HepG2 (cell line): ENCODE data around the gene SGSM1. TPM values are rescaled to one million over a fixed set of nuclear protein-coding genes. Genes with fewer than 3 reads are reported as not detected.

Source experiments
- ATAC-seq: fragments of 200-7000 bp; cut with Tn5 transposase; 3 replicates; pipeline ENCODE4 v1.9.1; 2020; ENCODE audit warnings: mild to moderate bottlenecking, moderate library complexity
- BruUV-seq: library from RNA; stranded (reverse); fragments of 400-500 nt; replicated peaks from 2 replicates; lab custom pipeline; 2021; lab: Mats Ljungman, UMichigan
- CTCF ChIA-PET: fragments of 300-600 bp; formaldehyde crosslinking; extraction: SDS; loops from one replicate; lab custom pipeline; 2021; ENCODE audit warnings: low total read pairs, inconsistent platforms, low intra/inter-chr PET ratio; lab: Yijun Ruan, JAX
- POLR2A ChIA-PET: fragments of 350-600 bp; sonication (Branson Sonifier 250); formaldehyde crosslinking; loops from one replicate; lab custom pipeline; 2020; ENCODE audit warnings: antibody characterized with exemption, inconsistent platforms; lab: Yijun Ruan, JAX
- DNase-seq: peaks from one replicate; pipeline ENCODE4 v3.0.0-alpha.2; 2015; ENCODE audit warnings: low spot score
- FAIRE-seq: peaks from 3 replicates; lab custom pipeline; 2011; peaks lifted over from hg19 to GRCh38; lab: Jason Lieb, UNC
- H2AFZ ChIP-seq: one replicate; pipeline ENCODE4 v1.6.1; 2011; ENCODE audit warnings: low read length, inconsistent platforms
- H3K27ac ChIP-seq: fragments of 300-600 bp; 3 replicates; pipeline ENCODE4 v1.8.0; 2011; ENCODE audit warnings: mixed run types, mild to moderate bottlenecking, mixed read lengths, low read length, inconsistent platforms; ENCODE audit not compliant: insufficient read depth; ENCODE audit errors: extremely low read length
- H3K27me3 ChIP-seq, 2 experiments: fragments of 200-600 bp in 1 of 2; 2 replicates in 1 of 2; 3 replicates in 1 of 2; pipeline versions ENCODE4 v1.6.0 to v1.8.0; 2011; ENCODE audit warnings: low read length in 2 of 2, mild to moderate bottlenecking in 2 of 2, moderate library complexity in 2 of 2, inconsistent platforms in 1 of 2; ENCODE audit not compliant: insufficient read depth in 2 of 2, control insufficient read depth in 1 of 2
- H3K36me3 ChIP-seq, 2 experiments: fragments of 200-600 bp in 1 of 2; replicated peaks in 1 of 2; 2 replicates in 1 of 2; 3 replicates in 1 of 2; pipeline versions ENCODE4 v1.5.1 to v1.8.0; 2011; ENCODE audit warnings: low read length in 2 of 2, inconsistent platforms in 1 of 2; ENCODE audit not compliant: insufficient read depth in 2 of 2, control insufficient read depth in 1 of 2
- H3K4me1 ChIP-seq: 2 replicates; pipeline ENCODE4 v1.5.1; 2012; ENCODE audit warnings: low read length, inconsistent platforms; ENCODE audit not compliant: insufficient read depth
- H3K4me2 ChIP-seq: 2 replicates; pipeline ENCODE4 v1.6.0; 2011; ENCODE audit warnings: low read depth, low read length, inconsistent platforms
- H3K4me3 ChIP-seq, 3 experiments: fragments of 200-600 bp in 1 of 3; sonication (generic), shearing (Covaris generic) in 1 of 3; replicated peaks in 1 of 3; 2 replicates each; pipeline ENCODE4 v1.5.1; 2011 to 2016; ENCODE audit warnings: low read length in 3 of 3, inconsistent platforms in 2 of 3, low read depth in 2 of 3, mild to moderate bottlenecking in 2 of 3, control low read depth in 1 of 3, mixed read lengths in 1 of 3; ENCODE audit not compliant: insufficient read depth in 1 of 3
- H3K79me2 ChIP-seq: one replicate; pipeline ENCODE4 v1.6.1; 2011; ENCODE audit warnings: low read length, inconsistent platforms; ENCODE audit not compliant: insufficient read depth
- H3K9ac ChIP-seq: 2 replicates; pipeline ENCODE4 v1.6.0; 2011; ENCODE audit warnings: mild to moderate bottlenecking, low read depth, low read length, inconsistent platforms; ENCODE audit not compliant: insufficient read depth
- H3K9me3 ChIP-seq: 2 replicates; pipeline ENCODE4 v1.5.1; 2012; ENCODE audit warnings: mild to moderate bottlenecking, low read length
- H4K20me1 ChIP-seq: 2 replicates; pipeline ENCODE4 v1.6.0; 2011; ENCODE audit warnings: inconsistent platforms, mild to moderate bottlenecking, low read length, moderate library complexity; ENCODE audit not compliant: insufficient read depth
- ARNT ChIP-seq: fragments of 450-650 bp; IDR thresholded peaks from 2 replicates; pipeline ENCODE4 v1.6.1; 2017
- CC2D1A ChIP-seq: sonication (generic); formaldehyde crosslinking; IDR thresholded peaks from 2 replicates; pipeline ENCODE4 v1.8.1; 2023; ENCODE audit warnings: mild to moderate bottlenecking, missing genetic modification reagents
- ELK4 ChIP-seq: sonication (generic); formaldehyde crosslinking; IDR thresholded peaks from 2 replicates; pipeline ENCODE4 v1.9.0; 2021; ENCODE audit warnings: missing genetic modification reagents, borderline replicate concordance
- ETV6 ChIP-seq: sonication (generic); formaldehyde crosslinking; conservative IDR thresholded peaks from 2 replicates; pipeline ENCODE4 v1.4.0; 2020; ENCODE audit warnings: missing genetic modification reagents
- FIP1L1 ChIP-seq: fragments of 200-400 bp; formaldehyde crosslinking; IDR thresholded peaks from 2 replicates; pipeline ENCODE4 v1.6.1; 2018; ENCODE audit warnings: low read depth, mild to moderate bottlenecking, low read length, moderate library complexity, borderline replicate concordance; ENCODE audit not compliant: insufficient read depth
- FLYWCH1 ChIP-seq: sonication (generic); formaldehyde crosslinking; IDR thresholded peaks from 2 replicates; pipeline ENCODE4 v1.8.1; 2023; ENCODE audit warnings: mild to moderate bottlenecking, missing genetic modification reagents
- GZF1 ChIP-seq: sonication (generic); formaldehyde crosslinking; IDR thresholded peaks from 2 replicates; pipeline ENCODE4 v1.5.1; 2020; ENCODE audit warnings: mild to moderate bottlenecking, missing genetic modification reagents
- HOXA7 ChIP-seq: sonication (generic); formaldehyde crosslinking; IDR thresholded peaks from 2 replicates; pipeline ENCODE4 v1.8.1; 2022; ENCODE audit warnings: mild to moderate bottlenecking, missing genetic modification reagents, moderate library complexity
- HOXD1 ChIP-seq: sonication (generic); formaldehyde crosslinking; IDR thresholded peaks from 2 replicates; pipeline ENCODE4 v1.5.0; 2020; ENCODE audit warnings: missing genetic modification reagents
- NFKBIZ ChIP-seq: IDR thresholded peaks from 2 replicates; pipeline ENCODE4 v1.6.1; 2018; ENCODE audit warnings: missing genetic modification reagents, missing compliant biosample characterization
- PCBP2 ChIP-seq: fragments of 200-400 bp; formaldehyde crosslinking; optimal IDR thresholded peaks from 2 replicates; pipeline ENCODE3; 2018; ENCODE audit warnings: low read length, low read depth; ENCODE audit not compliant: poor library complexity, severe bottlenecking
- SKI ChIP-seq: fragments of 450-650 bp; IDR thresholded peaks from one replicate; pipeline ENCODE4 v1.6.1; 2018; ENCODE audit warnings: mild to moderate bottlenecking; ENCODE audit not compliant: partially characterized antibody
- TSC22D2 ChIP-seq: sonication (generic); formaldehyde crosslinking; IDR thresholded peaks from 2 replicates; pipeline ENCODE4 v1.5.1; 2020; ENCODE audit warnings: missing genetic modification reagents, mild to moderate bottlenecking, borderline replicate concordance
- XRCC5 ChIP-seq: fragments of 200-400 bp; formaldehyde crosslinking; optimal IDR thresholded peaks from 2 replicates; pipeline ENCODE3; 2017; ENCODE audit warnings: mild to moderate bottlenecking, low read length
- ZBTB3 ChIP-seq: sonication (generic); formaldehyde crosslinking; IDR thresholded peaks from 2 replicates; pipeline ENCODE4 v1.4.0; 2020; ENCODE audit warnings: low read depth, mild to moderate bottlenecking, moderate library complexity, missing genetic modification reagents, borderline replicate concordance
- ZBTB34 ChIP-seq: sonication (generic); formaldehyde crosslinking; IDR thresholded peaks from 2 replicates; pipeline ENCODE4 v1.8.0; 2022; ENCODE audit warnings: mild to moderate bottlenecking, missing genetic modification reagents
- ZNF230 ChIP-seq: sonication (generic); formaldehyde crosslinking; IDR thresholded peaks from 2 replicates; pipeline ENCODE4 v1.4.0; 2020; ENCODE audit warnings: mild to moderate bottlenecking, missing genetic modification reagents
- ZNF468 ChIP-seq: sonication (generic); formaldehyde crosslinking; IDR thresholded peaks from 2 replicates; pipeline ENCODE4 v1.8.0; 2022; ENCODE audit warnings: mild to moderate bottlenecking, moderate library complexity, missing genetic modification reagents
- ZNF768 ChIP-seq: sonication (generic); formaldehyde crosslinking; IDR thresholded peaks from 2 replicates; pipeline ENCODE4 v1.4.0; 2020; ENCODE audit warnings: missing genetic modification reagents
- WGBS: methylation state at CpG from one replicate; pipeline ENCODE4 v1.1.6; 2017; ENCODE audit warnings: low lambda C conversion rate; 5-methylcytosine and 5-hydroxymethylcytosine counted together
- in situ Hi-C: cut with HindIII; loops from 2 replicates; pipeline ENCODE4 v1.10.0; 2017; ENCODE audit warnings: low pct_unique_long_range_greater_than_20kb; ENCODE audit not compliant: extremely low pct_ligation_motif_present
- intact Hi-C: fragments of 100-400 bp; cut with micrococcal nuclease; formaldehyde crosslinking; loops from one replicate; pipeline ENCODE4 v1.10.0; 2022; ENCODE audit not compliant: unreplicated experiment
- polyA plus RNA-seq, 8 experiments: library from polyadenylated mRNA; depleted of rRNA in 3 of 8; stranded (reverse) in 7 of 8; unstranded in 1 of 8; fragments of >200 nt; fragmentation: Illumina TruSeq in 4 of 8; extraction: Trizol in 4 of 8; gene quantifications; 2 replicates each; pipeline versions ENCODE4 v1.2.1 to v1.2.3, GENCODE V29; 2011 to 2016; ENCODE audit warnings: low read depth in 4 of 8, missing spikeins in 1 of 8, mixed read lengths in 1 of 8; ENCODE audit not compliant: insufficient read depth in 1 of 8
- total RNA-seq, 5 experiments: library from RNA; depleted of rRNA; stranded (reverse); fragments of >200 nt; fragmentation: Illumina TruSeq; extraction: Trizol; gene quantifications; 2 replicates each; pipeline ENCODE4 v1.2.3, GENCODE V29; 2016; ENCODE audit warnings: low read depth in 1 of 5

SGSM1 gene
- total and polyA plus RNA-seq, 2 of the 13 experiments (the other 11 are each of a cell fraction or from before 2014, with no cell fraction given): 0.07 TPM; not detected in 1

GRCh38 chr22:24836282-24836681 lies 30.3 kb downstream of the SGSM1 start:
- no peak for TF ChIP-seq SKI
- no peak for TF ChIP-seq NFKBIZ (CRISPR knock-in tag)
- TF ChIP-seq FIP1L1: no peak
- no peak for TF ChIP-seq ETV6
- no peak for TF ChIP-seq GZF1 (CRISPR knock-in tag)
- no peak for TF ChIP-seq HOXA7 (CRISPR knock-in tag)
- TF ChIP-seq CC2D1A (CRISPR knock-in tag): no peak
- TF ChIP-seq FLYWCH1 (CRISPR knock-in tag): no peak
- TF ChIP-seq XRCC5: no peak
- TF ChIP-seq ZBTB3 (CRISPR knock-in tag): no peak
- TF ChIP-seq PCBP2: no peak
- no peak for TF ChIP-seq TSC22D2 (CRISPR knock-in tag)
- no peak for TF ChIP-seq ZBTB34 (CRISPR knock-in tag)
- no peak for TF ChIP-seq ARNT
- TF ChIP-seq ZNF768 (CRISPR knock-in tag): no peak
- TF ChIP-seq ZNF468 (CRISPR knock-in tag): no peak
- no peak for TF ChIP-seq ZNF230 (CRISPR knock-in tag)
- no peak for TF ChIP-seq HOXD1
- TF ChIP-seq ELK4 (CRISPR knock-in tag): no peak
- no TSS peak for BruUV-seq
- Histone ChIP-seq H4K20me1 (no peaks in the 10 kb centered on the region), H3K9me3 (0 out of 2 replicates have a peak, but pooled peaks cover 6% of the 10 kb centered on the region), H3K4me2 (no peak overlapping the region), H2AFZ (no peak overlapping the region), H3K27ac (no peak overlapping the region), H3K4me3 (no peak overlapping the region), H3K79me2 (no peaks in the 10 kb centered on the region), H3K27me3 (peaks cover 2 to 15% of the 10 kb centered on the region in 2 experiments; a peak in 2 of 5 replicates), H3K36me3 (no peaks in the 10 kb centered on the region), H3K4me1 (no peaks in the 10 kb centered on the region), H3K9ac (no peak overlapping the region)
- 23% methylated on average over 1 of the region's 1 CpG for WGBS
- intact Hi-C loops (no loop called here), in situ Hi-C loops (no loop called here)
- ChIA-PET POLR2A (no interaction called here), CTCF (interaction anchor here (1.6 kb wide), 1 partner anchor 67 kb away, joined by 5 read pairs; no protein-coding TSS in a partner anchor)
- FAIRE-seq: no peak
- ATAC-seq: no peak
- no peak for DNase-seq
